GM12865 (cell line): ENCODE measurements around the gene STAMBPL1.

Experiments
- DNase-seq: peaks from one replicate; pipeline ENCODE4 v3.0.0; 2010; ENCODE audit warnings: low read depth
- H3K4me3 ChIP-seq: 2 replicates; pipeline ENCODE4 v1.5.1; 2011; ENCODE audit warnings: mild to moderate bottlenecking, low read depth, low read length, control low read depth
- CTCF ChIP-seq: IDR thresholded peaks from 2 replicates; pipeline ENCODE4 v1.5.1; 2011; ENCODE audit warnings: low read length, control low read depth, low read depth, inconsistent platforms; ENCODE audit not compliant: insufficient read depth; ENCODE audit errors: missing control alignments

The STAMBPL1 gene

DNA sequence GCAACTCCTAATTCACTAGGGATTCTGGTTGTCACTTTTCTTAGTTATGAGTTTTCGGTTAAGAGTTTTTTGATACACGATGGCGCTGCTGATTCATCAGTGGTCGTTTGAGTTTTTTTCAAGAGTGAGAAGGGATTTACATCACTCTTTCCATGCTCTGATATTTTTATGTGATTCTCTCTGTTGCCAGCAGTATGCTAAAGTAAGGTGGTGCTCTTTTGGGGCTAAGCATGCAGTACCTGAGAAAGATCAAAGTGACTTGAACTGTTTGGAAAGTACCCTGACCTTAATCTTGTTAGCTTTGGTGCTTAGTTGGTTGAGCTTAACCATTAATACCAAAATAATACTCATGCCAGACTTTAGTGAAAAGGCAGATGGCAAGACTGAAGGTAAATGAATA, 28.1 kb downstream of the STAMBPL1 start:
- H3K4me3 ChIP-seq, result no peak overlapping the region
- no peak for DNase-seq
- no peak for TF ChIP-seq CTCF

DNA sequence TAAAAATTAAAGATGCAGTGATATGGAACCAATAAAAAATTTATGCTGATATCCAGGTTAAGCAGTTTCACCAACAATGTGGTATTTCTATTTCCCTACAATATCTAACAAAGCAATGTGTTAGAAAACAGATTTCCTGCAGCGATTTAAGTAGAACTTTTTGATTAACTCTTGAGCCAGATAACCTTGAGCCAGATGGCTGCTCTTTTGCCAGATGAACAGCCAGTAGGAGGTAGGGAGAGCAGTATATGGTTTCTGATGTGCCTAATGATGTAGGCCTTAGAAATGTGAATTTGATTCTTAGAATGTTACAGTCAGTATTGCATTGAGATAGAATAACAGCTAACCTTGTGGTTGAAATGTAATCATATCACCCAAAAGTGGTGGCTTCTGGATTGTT, 31.1 kb downstream of the STAMBPL1 start:
- H3K4me3 ChIP-seq, result no peak overlapping the region
- TF ChIP-seq CTCF, result no peak
- no peak for DNase-seq

GRCh38 chr10:88911851-88912250, 31.8 kb downstream of the STAMBPL1 start:
- no peak overlapping the region for H3K4me3 ChIP-seq
- no peak for TF ChIP-seq CTCF
- no peak for DNase-seq

DNA sequence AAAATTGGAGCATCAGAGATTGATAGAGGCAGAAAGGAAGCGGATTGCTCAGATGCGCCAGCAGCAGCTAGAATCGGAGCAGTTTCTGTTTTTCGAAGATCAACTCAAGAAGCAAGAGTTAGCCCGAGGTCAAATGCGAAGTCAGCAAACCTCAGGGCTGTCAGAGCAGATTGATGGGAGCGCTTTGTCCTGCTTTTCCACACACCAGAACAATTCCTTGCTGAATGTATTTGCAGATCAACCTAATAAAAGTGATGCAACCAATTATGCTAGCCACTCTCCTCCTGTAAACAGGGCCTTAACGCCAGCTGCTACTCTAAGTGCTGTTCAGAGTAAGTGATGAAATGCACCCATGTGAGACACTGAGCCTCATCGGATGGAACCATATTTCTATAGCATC, 33.1 kb downstream of the STAMBPL1 start:
- no peak overlapping the region for H3K4me3 ChIP-seq
- TF ChIP-seq CTCF, result no peak
- DNase-seq, result no peak

DNA sequence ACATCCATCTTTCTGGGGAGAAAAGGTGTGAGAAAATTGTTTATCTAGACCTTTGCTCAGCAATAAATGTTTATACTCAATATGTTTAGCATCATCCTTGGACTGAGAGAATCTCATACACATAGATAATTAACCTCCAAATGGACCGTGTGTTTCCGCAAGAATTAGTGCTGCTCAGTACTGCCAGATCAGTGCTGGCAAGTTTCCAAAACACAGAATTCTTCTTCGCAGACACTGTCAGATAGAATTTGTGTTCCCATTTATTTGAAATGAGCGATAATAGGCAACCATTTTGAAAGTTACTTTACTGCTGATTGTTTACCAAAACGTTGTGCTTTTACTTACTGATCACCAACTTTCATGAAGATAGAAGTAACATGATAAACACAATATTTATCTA, 33.7 kb downstream of the STAMBPL1 start:
- no peak overlapping the region for H3K4me3 ChIP-seq
- no peak for TF ChIP-seq CTCF
- DNase-seq, result no peak

GRCh38 chr10:88915781-88916180, 35.7 kb downstream of the STAMBPL1 start:
- H3K4me3 ChIP-seq, result no peak overlapping the region
- no peak for TF ChIP-seq CTCF
- DNase-seq, result no peak

DNA sequence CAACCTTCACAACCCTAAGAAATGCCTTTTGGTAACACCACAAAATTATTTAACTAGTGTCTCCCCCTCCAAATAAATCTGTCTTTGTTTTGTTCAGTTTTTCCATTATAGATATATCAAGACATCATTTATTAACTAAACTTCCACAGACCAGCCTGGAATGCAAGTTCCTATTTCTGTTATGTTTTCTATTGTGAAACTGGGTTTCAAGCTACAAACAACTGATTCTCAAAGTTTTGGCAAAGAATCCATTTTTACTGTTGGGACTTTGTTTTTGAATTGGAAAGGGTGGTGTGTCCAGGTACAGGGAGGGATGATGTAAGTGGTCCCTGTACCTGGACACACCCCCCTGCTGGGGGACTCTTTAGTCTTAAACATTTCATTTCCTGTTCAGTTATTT, 36.2 kb downstream of the STAMBPL1 start:
- no peak overlapping the region for H3K4me3 ChIP-seq
- no peak for DNase-seq
- no peak for TF ChIP-seq CTCF
